Fibroblast of lung (primary cell): ENCODE results near the gene ZC3HAV1. TPM values are rescaled to one million over a fixed set of nuclear protein-coding genes. Genes with fewer than 3 reads are reported as not detected.

Experiments
- DNase-seq, 2 donors: peaks; one replicate each; pipeline versions ENCODE4 v3.0.0 to v3.0.0-alpha.2; 2010; ENCODE audit warnings: low read depth in 2 of 2
- H2AFZ ChIP-seq: 2 replicates; pipeline ENCODE4 v1.5.1; 2012; ENCODE audit warnings: low read length, control low read depth, inconsistent platforms
- H3K27ac ChIP-seq: 2 replicates; pipeline ENCODE4 v1.5.1; 2011; ENCODE audit warnings: low read length, control low read depth; ENCODE audit not compliant: insufficient read depth
- H3K27me3 ChIP-seq: 2 replicates; pipeline ENCODE4 v1.5.1; 2011; ENCODE audit warnings: mild to moderate bottlenecking, low read length; ENCODE audit not compliant: control insufficient read depth, insufficient read depth
- H3K36me3 ChIP-seq: 2 replicates; pipeline ENCODE4 v1.5.1; 2011; ENCODE audit warnings: low read length; ENCODE audit not compliant: control insufficient read depth, insufficient read depth
- H3K4me1 ChIP-seq: 2 replicates; pipeline ENCODE4 v1.5.1; 2011; ENCODE audit warnings: low read length; ENCODE audit not compliant: control insufficient read depth, insufficient read depth; ENCODE audit errors: extremely low read depth
- H3K4me2 ChIP-seq: 2 replicates; pipeline ENCODE4 v1.5.1; 2011; ENCODE audit warnings: low read length, control low read depth; ENCODE audit not compliant: insufficient read depth; ENCODE audit errors: extremely low read depth
- H3K4me3 ChIP-seq, 4 experiments: fragments of 200-600 bp in 1 of 4; sonication (generic) in 1 of 4; replicated peaks in 1 of 4; 2 replicates each; pipeline ENCODE4 v1.5.1; 2011 to 2016; ENCODE audit warnings: low read length in 4 of 4, low read depth in 3 of 4, mild to moderate bottlenecking in 3 of 4, control low read depth in 2 of 4, inconsistent platforms in 1 of 4, mixed read lengths in 1 of 4; ENCODE audit not compliant: insufficient read depth in 1 of 4; ENCODE audit errors: control extremely low read depth in 1 of 4
- H3K79me2 ChIP-seq: 2 replicates; pipeline ENCODE4 v1.5.1; 2012; ENCODE audit warnings: mild to moderate bottlenecking, low read length, inconsistent platforms; ENCODE audit not compliant: control insufficient read depth, insufficient read depth
- H3K9ac ChIP-seq: 2 replicates; pipeline ENCODE4 v1.5.1; 2011; ENCODE audit warnings: mild to moderate bottlenecking, low read length, control low read depth; ENCODE audit not compliant: insufficient read depth
- H3K9me3 ChIP-seq: 2 replicates; pipeline ENCODE4 v1.5.1; 2012; ENCODE audit warnings: low read depth, low read length; ENCODE audit not compliant: control insufficient read depth, insufficient read depth
- H4K20me1 ChIP-seq: 2 replicates; pipeline ENCODE4 v1.5.1; 2011; ENCODE audit warnings: low read length; ENCODE audit not compliant: control insufficient read depth, insufficient read depth; ENCODE audit errors: extremely low read depth
- CTCF ChIP-seq, 2 donors: IDR thresholded peaks in 1 of 2; conservative IDR thresholded peaks in 1 of 2; 1 replicate in 1 of 2; 2 replicates in 1 of 2; pipeline ENCODE4 v1.5.1; 2011 to 2012; ENCODE audit warnings: low read length in 2 of 2, control low read depth in 1 of 2, inconsistent platforms in 1 of 2, low read depth in 1 of 2, mild to moderate bottlenecking in 1 of 2
- EZH2 ChIP-seq: IDR thresholded peaks from 2 replicates; pipeline ENCODE4 v1.5.1; 2012; ENCODE audit warnings: low read length, control low read depth, mild to moderate bottlenecking; ENCODE audit errors: missing control alignments
- polyA plus RNA-seq, 2 donors: library from polyadenylated mRNA; depleted of rRNA in 1 of 2; stranded (reverse) in 1 of 2; unstranded in 1 of 2; fragments of >200 nt; gene quantifications; 2 replicates each; pipeline ENCODE4 v1.2.1, GENCODE V29; 2011 to 2012; ENCODE audit warnings: missing spikeins in 1 of 2
- total RNA-seq: library from RNA; depleted of rRNA; stranded (reverse); fragments of >200 nt; gene quantifications from 2 replicates; pipeline ENCODE4 v1.2.1, GENCODE V29; 2014

The ZC3HAV1 gene
- total and polyA plus RNA-seq, 2 donors (not counting 1 experiment from before 2014, with no cell fraction given), result 24.8 to 28.8 TPM

GRCh38 chr7:139054101-139054500, 55.4 kb downstream of the ZC3HAV1 start:
- Histone ChIP-seq H3K9ac (no peak overlapping the region), H3K4me1 (no peaks in the 10 kb centered on the region)

GRCh38 chr7:139051655-139052054, 57.9 kb downstream of the ZC3HAV1 start:
- H3K9me3 ChIP-seq, result no peaks in the 10 kb centered on the region
- no peak overlapping the region for H3K27ac ChIP-seq
- H3K27me3 ChIP-seq, result no peaks in the 10 kb centered on the region
- no peak overlapping the region for H3K4me3 ChIP-seq
- DNase-seq, result no peak
- TF ChIP-seq EZH2 (no peak), CTCF (conservative IDR thresholded peaks at IDR 0.05 in 1 of 2, IDR thresholded peaks at IDR 0.05 in 1 of 2; ENCODE audit: low read depth in 1 of 2, low read length in 2 of 2) (no peak)
- H3K4me2 ChIP-seq, result no peak overlapping the region
- H2AFZ ChIP-seq, result no peak overlapping the region
- no peaks in the 10 kb centered on the region for H3K4me1 ChIP-seq
- H3K79me2 ChIP-seq, result no peaks in the 10 kb centered on the region
- H4K20me1 ChIP-seq, result no peaks in the 10 kb centered on the region
- peaks cover 4% of the 10 kb centered on the region for H3K36me3 ChIP-seq
- H3K9ac ChIP-seq, result no peak overlapping the region

More at GRCh38 chr7:139054101-139054500, 55.4 kb downstream of the ZC3HAV1 start:
- H2AFZ ChIP-seq, result no peak overlapping the region
- no peaks in the 10 kb centered on the region for H3K79me2 ChIP-seq
- TF ChIP-seq CTCF (conservative IDR thresholded peaks at IDR 0.05 in 1 of 2, IDR thresholded peaks at IDR 0.05 in 1 of 2; ENCODE audit: low read depth in 1 of 2, low read length in 2 of 2), result no peak
- no peak for TF ChIP-seq EZH2
- no peak overlapping the region for H3K27ac ChIP-seq
- H3K9me3 ChIP-seq, result no peaks in the 10 kb centered on the region
- H3K4me3 ChIP-seq, result no peak overlapping the region
- no peaks in the 10 kb centered on the region for H3K27me3 ChIP-seq
- DNase-seq, result no peak
- H4K20me1 ChIP-seq, result no peaks in the 10 kb centered on the region
- peaks cover 4% of the 10 kb centered on the region for H3K36me3 ChIP-seq
- H3K4me2 ChIP-seq, result no peak overlapping the region

GRCh38 chr7:139049936-139050335, 59.6 kb downstream of the ZC3HAV1 start:
- Histone ChIP-seq H3K79me2 (no peaks in the 10 kb centered on the region), H3K4me1 (no peaks in the 10 kb centered on the region), H3K9ac (no peak overlapping the region), H3K27ac (no peak overlapping the region), H3K27me3 (no peaks in the 10 kb centered on the region), H3K9me3 (no peaks in the 10 kb centered on the region), H3K36me3 (peaks cover 5% of the 10 kb centered on the region), H3K4me2 (no peak overlapping the region), H3K4me3 (no peak overlapping the region), H4K20me1 (no peaks in the 10 kb centered on the region), H2AFZ (no peak overlapping the region)
- DNase-seq, result no peak
- TF ChIP-seq CTCF (conservative IDR thresholded peaks at IDR 0.05 in 1 of 2, IDR thresholded peaks at IDR 0.05 in 1 of 2; ENCODE audit: low read depth in 1 of 2, low read length in 2 of 2) (no peak), EZH2 (no peak)
